ENCODE results near the gene TRIM24. TPM values are rescaled to one million over a fixed set of nuclear protein-coding genes. Genes with fewer than 3 reads are reported as not detected.

TRIM24 gene
- total RNA-seq, 6 experiments from 2014 or later: 7.9 to 11.2 (median 9.9) TPM

GRCh38 chr7:138545123-138545522 lies 85.1 kb downstream of the TRIM24 start:
- H3K27ac Mint-ChIP-seq: no peak overlapping the region
- H3K4me1 Mint-ChIP-seq (ENCODE audit: low read depth): no peaks in the 10 kb centered on the region
- DNase-seq: no peak
- no peak overlapping the region for H3K4me3 Mint-ChIP-seq
- H3K27me3 Mint-ChIP-seq (ENCODE audit: insufficient read depth): no peaks in the 10 kb centered on the region; the same call in 1 of the 2 replicates
- TF ChIP-seq, protein P1, sequence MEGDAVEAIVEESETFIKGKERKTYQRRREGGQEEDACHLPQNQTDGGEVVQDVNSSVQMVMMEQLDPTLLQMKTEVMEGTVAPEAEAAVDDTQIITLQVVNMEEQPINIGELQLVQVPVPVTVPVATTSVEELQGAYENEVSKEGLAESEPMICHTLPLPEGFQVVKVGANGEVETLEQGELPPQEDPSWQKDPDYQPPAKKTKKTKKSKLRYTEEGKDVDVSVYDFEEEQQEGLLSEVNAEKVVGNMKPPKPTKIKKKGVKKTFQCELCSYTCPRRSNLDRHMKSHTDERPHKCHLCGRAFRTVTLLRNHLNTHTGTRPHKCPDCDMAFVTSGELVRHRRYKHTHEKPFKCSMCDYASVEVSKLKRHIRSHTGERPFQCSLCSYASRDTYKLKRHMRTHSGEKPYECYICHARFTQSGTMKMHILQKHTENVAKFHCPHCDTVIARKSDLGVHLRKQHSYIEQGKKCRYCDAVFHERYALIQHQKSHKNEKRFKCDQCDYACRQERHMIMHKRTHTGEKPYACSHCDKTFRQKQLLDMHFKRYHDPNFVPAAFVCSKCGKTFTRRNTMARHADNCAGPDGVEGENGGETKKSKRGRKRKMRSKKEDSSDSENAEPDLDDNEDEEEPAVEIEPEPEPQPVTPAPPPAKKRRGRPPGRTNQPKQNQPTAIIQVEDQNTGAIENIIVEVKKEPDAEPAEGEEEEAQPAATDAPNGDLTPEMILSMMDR (IDR thresholded peaks at IDR 0.05): no peak
- H3K9me3 Mint-ChIP-seq: no peaks in the 10 kb centered on the region
- peaks cover 29% of the 10 kb centered on the region for H3K36me3 Mint-ChIP-seq (ENCODE audit: low read depth)

DNA sequence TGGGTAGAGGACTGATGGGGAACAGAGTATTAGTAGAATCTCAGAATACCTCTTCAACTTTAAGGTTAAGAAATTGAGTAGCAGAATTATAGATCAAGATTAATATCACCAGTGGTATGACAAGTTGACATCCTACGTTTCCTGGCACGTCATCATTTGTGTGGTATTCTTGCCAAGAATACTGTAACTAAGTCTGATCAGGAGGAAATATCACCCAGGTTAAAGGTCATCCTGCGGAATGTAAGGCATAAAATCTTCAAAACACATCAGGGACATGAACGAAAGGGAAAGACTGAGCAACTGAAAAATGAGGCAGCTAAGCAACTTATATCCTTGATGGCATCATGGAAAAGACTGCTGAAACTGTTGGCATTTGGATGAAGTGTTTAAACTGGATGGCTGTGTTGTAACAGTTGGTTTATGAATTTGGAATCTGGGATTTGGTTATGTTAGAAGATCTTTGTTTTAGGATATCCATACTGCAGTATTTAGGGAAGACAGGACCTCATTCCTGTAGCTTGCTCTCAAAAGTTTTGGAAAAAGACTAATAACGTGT lies 86.1 kb downstream of the TRIM24 start:
- no peaks in the 10 kb centered on the region; the same call in 1 of the 2 replicates for H3K27me3 Mint-ChIP-seq (ENCODE audit: insufficient read depth)
- no peaks in the 10 kb centered on the region for H3K9me3 Mint-ChIP-seq
- no peaks in the 10 kb centered on the region for H3K4me1 Mint-ChIP-seq (ENCODE audit: low read depth)
- no peak for DNase-seq
- no peak overlapping the region for H3K4me3 Mint-ChIP-seq
- H3K36me3 Mint-ChIP-seq (ENCODE audit: low read depth): peaks cover 26% of the 10 kb centered on the region
- TF ChIP-seq, protein P1 (IDR thresholded peaks at IDR 0.05): no peak
- no peak overlapping the region for H3K27ac Mint-ChIP-seq

DNA sequence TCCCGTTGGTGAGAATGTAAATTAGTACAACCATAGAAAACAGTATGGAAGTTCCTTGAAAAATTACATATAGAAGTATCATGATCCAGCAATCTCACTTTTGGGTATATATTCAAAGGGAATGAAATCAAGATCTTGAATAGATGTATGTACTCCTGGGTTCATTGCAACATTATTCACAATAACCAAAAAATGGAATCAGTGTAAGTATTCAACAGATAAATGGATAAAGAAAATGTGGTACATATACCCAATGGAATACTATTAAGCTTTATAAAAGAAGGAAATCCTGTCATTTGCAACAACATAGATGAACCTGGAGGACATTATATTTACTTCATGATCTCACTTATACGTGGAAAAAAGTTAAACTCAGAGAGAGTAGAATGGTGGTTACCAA lies 86.8 kb downstream of the TRIM24 start:
- Mint-ChIP-seq H3K27ac (no peak overlapping the region), H3K36me3 (ENCODE audit: low read depth) (peaks cover 28% of the 10 kb centered on the region), H3K4me3 (no peak overlapping the region), H3K4me1 (ENCODE audit: low read depth) (no peaks in the 10 kb centered on the region), H3K9me3 (no peaks in the 10 kb centered on the region), H3K27me3 (ENCODE audit: insufficient read depth) (no peaks in the 10 kb centered on the region; the same call in 1 of the 2 replicates)
- TF ChIP-seq, protein P1 (IDR thresholded peaks at IDR 0.05): no peak
- no peak for DNase-seq

GRCh38 chr7:138549082-138549481 lies 89.0 kb downstream of the TRIM24 start:
- H3K27ac Mint-ChIP-seq: no peak overlapping the region
- no peak for DNase-seq
- H3K9me3 Mint-ChIP-seq: no peaks in the 10 kb centered on the region
- TF ChIP-seq, protein P1 (IDR thresholded peaks at IDR 0.05): no peak
- H3K36me3 Mint-ChIP-seq (ENCODE audit: low read depth): peaks cover 29% of the 10 kb centered on the region
- no peaks in the 10 kb centered on the region for H3K27me3 Mint-ChIP-seq (ENCODE audit: insufficient read depth)
- no peaks in the 10 kb centered on the region for H3K4me1 Mint-ChIP-seq (ENCODE audit: low read depth)
- H3K4me3 Mint-ChIP-seq: no peak overlapping the region

GRCh38 chr7:138550337-138550736 lies 90.3 kb downstream of the TRIM24 start:
- no peaks in the 10 kb centered on the region for H3K4me1 Mint-ChIP-seq (ENCODE audit: low read depth)
- no peak for DNase-seq
- no peak overlapping the region for H3K27ac Mint-ChIP-seq
- no peaks in the 10 kb centered on the region for H3K9me3 Mint-ChIP-seq
- TF ChIP-seq, protein P1 (IDR thresholded peaks at IDR 0.05): no peak
- H3K36me3 Mint-ChIP-seq (ENCODE audit: low read depth): peaks cover 27% of the 10 kb centered on the region
- H3K27me3 Mint-ChIP-seq (ENCODE audit: insufficient read depth): no peaks in the 10 kb centered on the region
- no peak overlapping the region for H3K4me3 Mint-ChIP-seq

Measured in HFFc6 (cell line).